ENCODE results near the gene NPC1.
"Not testable (repeated sequence)": the region's sequence is repeated elsewhere in the genome, so short reads cannot be mapped to it uniquely, and the experiment has no call there.

The NPC1 gene

DNA sequence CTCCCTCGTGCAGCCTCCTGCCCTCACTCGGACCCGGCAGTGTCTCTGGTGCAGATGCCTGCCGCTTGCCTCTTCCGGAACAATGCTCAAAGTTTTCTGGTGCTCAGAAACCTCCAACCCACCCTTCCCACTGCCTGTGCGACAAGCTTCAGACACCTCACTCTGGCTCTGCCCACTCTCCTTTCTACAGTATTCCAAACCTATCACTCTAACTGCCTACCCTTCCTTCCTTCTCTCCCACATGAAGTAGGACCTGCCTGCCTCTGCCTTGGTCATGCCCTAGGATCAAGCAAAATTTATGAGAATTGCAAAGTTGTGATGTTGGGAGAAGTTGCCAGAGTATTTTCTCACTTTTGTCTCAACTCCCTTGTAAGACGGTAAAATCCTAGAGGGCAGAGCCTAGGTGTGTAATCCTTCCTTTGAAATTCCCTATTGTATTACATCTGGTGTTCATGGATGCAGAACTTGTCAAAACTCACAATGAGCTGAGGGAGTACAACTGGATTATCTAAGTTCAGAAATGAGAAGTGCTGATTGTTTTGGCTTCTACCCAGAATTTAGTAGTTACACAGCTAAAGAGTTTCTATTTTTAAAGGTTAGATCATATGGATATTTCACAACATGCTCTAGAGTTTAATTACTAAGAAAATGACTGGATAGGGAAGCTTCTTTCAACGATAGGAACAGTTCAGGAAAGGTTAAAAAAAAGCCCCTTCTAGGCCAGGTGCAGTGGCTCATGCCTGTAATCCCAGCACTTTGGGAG, 7.2 kb downstream of the NPC1 start:
- no peak for DNase-seq (ENCODE audit: low spot score)
- in situ Hi-C loops (cut with MboI; ENCODE audit: low pct_unique_long_range_greater_than_20kb, low sequenced_read_pairs, unreplicated experiment): no loop called here
- TF ChIP-seq, protein P1, sequence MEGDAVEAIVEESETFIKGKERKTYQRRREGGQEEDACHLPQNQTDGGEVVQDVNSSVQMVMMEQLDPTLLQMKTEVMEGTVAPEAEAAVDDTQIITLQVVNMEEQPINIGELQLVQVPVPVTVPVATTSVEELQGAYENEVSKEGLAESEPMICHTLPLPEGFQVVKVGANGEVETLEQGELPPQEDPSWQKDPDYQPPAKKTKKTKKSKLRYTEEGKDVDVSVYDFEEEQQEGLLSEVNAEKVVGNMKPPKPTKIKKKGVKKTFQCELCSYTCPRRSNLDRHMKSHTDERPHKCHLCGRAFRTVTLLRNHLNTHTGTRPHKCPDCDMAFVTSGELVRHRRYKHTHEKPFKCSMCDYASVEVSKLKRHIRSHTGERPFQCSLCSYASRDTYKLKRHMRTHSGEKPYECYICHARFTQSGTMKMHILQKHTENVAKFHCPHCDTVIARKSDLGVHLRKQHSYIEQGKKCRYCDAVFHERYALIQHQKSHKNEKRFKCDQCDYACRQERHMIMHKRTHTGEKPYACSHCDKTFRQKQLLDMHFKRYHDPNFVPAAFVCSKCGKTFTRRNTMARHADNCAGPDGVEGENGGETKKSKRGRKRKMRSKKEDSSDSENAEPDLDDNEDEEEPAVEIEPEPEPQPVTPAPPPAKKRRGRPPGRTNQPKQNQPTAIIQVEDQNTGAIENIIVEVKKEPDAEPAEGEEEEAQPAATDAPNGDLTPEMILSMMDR (IDR thresholded peaks at IDR 0.05; ENCODE audit: extremely low read depth, insufficient read depth, missing control alignments): no peak

- DNase-seq (ENCODE audit: low spot score): no peak
Observed at GRCh38 chr18:23578067-23578701, 8.1 kb downstream of the NPC1 start.

GRCh38 chr18:23577521-23577920, 8.8 kb downstream of the NPC1 start:
- DNase-seq (ENCODE audit: low spot score); in situ Hi-C loops (cut with MboI; ENCODE audit: low pct_unique_long_range_greater_than_20kb, low sequenced_read_pairs, unreplicated experiment): not testable (repeated sequence)

More at GRCh38 chr18:23578067-23578701, 8.1 kb downstream of the NPC1 start:
- TF ChIP-seq, protein P1 (IDR thresholded peaks at IDR 0.05; ENCODE audit: extremely low read depth, insufficient read depth, missing control alignments): no peak
- in situ Hi-C loops (cut with MboI; ENCODE audit: low pct_unique_long_range_greater_than_20kb, low sequenced_read_pairs, unreplicated experiment): no loop called here

DNA sequence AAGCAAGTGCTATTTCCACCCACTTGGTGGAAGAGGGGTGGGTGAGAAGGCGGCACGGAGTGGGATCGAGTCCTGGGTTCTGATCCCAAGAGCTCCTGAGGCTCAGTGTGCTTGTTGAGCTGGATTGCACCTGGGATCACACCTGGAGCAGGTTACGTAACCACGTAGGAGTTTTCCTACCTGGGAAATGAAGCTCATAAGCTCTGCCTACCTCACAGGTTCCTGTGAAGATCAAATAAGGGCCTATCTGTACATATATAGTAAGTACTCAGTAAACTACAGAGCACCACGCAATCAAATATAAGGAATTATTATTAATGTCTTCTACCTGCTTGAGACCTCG, 11.0 kb downstream of the NPC1 start:
- no peak for DNase-seq (ENCODE audit: low spot score)
- in situ Hi-C loops (cut with MboI; ENCODE audit: low pct_unique_long_range_greater_than_20kb, low sequenced_read_pairs, unreplicated experiment): no loop called here
- TF ChIP-seq, protein P1 (IDR thresholded peaks at IDR 0.05; ENCODE audit: extremely low read depth, insufficient read depth, missing control alignments): no peak

- in situ Hi-C loops (cut with MboI; ENCODE audit: low pct_unique_long_range_greater_than_20kb, low sequenced_read_pairs, unreplicated experiment): no loop called here
- no peak for DNase-seq (ENCODE audit: low spot score)
- TF ChIP-seq, protein P1 (IDR thresholded peaks at IDR 0.05; ENCODE audit: extremely low read depth, insufficient read depth, missing control alignments): no peak
Observed at GRCh38 chr18:23574611-23575308, 11.5 kb downstream of the NPC1 start.

DNA sequence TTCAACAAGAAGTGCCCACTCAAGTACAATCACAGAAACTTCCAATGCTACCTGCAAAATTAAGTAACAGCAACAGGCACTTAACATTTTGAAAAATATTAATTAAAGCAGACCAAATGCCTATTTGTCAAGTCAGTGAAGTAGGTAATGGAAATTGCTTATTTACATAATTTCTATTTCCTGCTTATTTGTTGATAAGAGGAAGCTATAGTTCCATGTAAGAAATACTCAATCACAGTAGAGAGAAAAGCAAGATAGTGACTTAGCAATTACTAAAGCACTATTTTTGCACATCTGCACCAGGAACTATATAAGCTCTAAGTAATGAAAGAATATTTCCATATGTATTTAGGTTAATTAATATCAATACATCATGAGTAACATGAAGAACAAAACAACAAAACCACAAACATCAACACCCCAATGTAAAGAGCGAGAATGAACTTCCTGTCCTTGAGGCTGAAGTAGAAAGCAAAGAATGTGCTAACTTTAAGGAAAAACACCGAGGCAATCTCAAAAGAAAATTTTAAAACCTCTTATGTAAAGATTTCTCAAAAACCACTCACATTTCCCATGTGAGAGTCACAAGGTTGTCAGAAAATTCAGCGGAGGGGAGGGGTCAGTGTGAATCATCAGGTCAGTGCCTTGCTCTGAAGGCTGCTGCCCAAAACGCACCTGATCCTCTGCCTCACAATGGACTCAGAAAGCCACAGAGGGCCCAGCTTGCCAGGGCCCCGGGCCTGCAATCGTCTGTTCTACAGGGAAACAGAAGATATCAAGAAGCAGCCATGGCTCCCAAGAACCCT, 12.5 kb downstream of the NPC1 start:
- in situ Hi-C loops (cut with MboI; ENCODE audit: low pct_unique_long_range_greater_than_20kb, low sequenced_read_pairs, unreplicated experiment): no loop called here
- TF ChIP-seq, protein P1 (IDR thresholded peaks at IDR 0.05; ENCODE audit: extremely low read depth, insufficient read depth, missing control alignments): no peak
- no peak for DNase-seq (ENCODE audit: low spot score)

All from GM13977 (cell line).